ENCODE data around the gene ATG9A.

GRCh38 chr2:219174801-219175200 is 54.6 kb downstream of the ATG9A start:
- TF ChIP-seq CTCF (IDR thresholded peaks at IDR 0.05) (no peak), POLR2A (IDR thresholded peaks at IDR 0.05) (no peak)
